GM23338 (cell line): Measurements from ENCODE around the gene CYP1A2. TPM values are rescaled to one million over a fixed set of nuclear protein-coding genes. Genes with fewer than 3 reads are reported as not detected.

Experiments used
- ATAC-seq: fragments of 200-7000 bp; cut with Tn5 transposase; 3 replicates; pipeline ENCODE4 v1.9.1; 2020
- DNase-seq: peaks from one replicate; pipeline ENCODE4 v3.0.0-alpha.2; 2015; ENCODE audit warnings: low spot score
- H2AFZ ChIP-seq: fragments of 200-600 bp; sonication (generic); 2 replicates; pipeline ENCODE4 v1.8.0; 2016; ENCODE audit warnings: antibody characterized with exemption, mild to moderate bottlenecking, moderate library complexity
- H3F3A ChIP-seq: fragments of 200-600 bp; sonication (generic); replicated peaks from 2 replicates; pipeline ENCODE4 v1.8.0; 2017; ENCODE audit warnings: antibody characterized with exemption, mixed run types, low read depth
- H3K27ac ChIP-seq: fragments of 200-600 bp; sonication (generic); 2 replicates; pipeline ENCODE4 v1.6.1; 2016; ENCODE audit warnings: low read depth
- H3K27me3 ChIP-seq: fragments of 200-600 bp; sonication (generic); 2 replicates; pipeline ENCODE4 v1.8.0; 2016; ENCODE audit warnings: mild to moderate bottlenecking, mixed run types, moderate library complexity; ENCODE audit not compliant: insufficient read depth
- H3K36me3 ChIP-seq: fragments of 200-600 bp; sonication (generic); 2 replicates; pipeline ENCODE4 v1.8.0; 2016; ENCODE audit warnings: mild to moderate bottlenecking; ENCODE audit not compliant: insufficient read depth
- H3K4me1 ChIP-seq: fragments of 200-600 bp; sonication (generic); 2 replicates; pipeline ENCODE4 v1.8.0; 2016; ENCODE audit warnings: mild to moderate bottlenecking, moderate library complexity; ENCODE audit not compliant: insufficient read depth
- H3K4me2 ChIP-seq: fragments of 200-600 bp; sonication (generic); 2 replicates; pipeline ENCODE4 v1.7.1; 2017; ENCODE audit warnings: mixed run types
- H3K4me3 ChIP-seq: fragments of 200-600 bp; sonication (generic); 2 replicates; pipeline ENCODE4 v1.6.1; 2016; ENCODE audit warnings: mixed run types
- H3K79me2 ChIP-seq: fragments of 200-600 bp; sonication (generic); replicated peaks from 2 replicates; pipeline ENCODE4 v1.8.0; 2017; ENCODE audit warnings: mild to moderate bottlenecking; ENCODE audit not compliant: insufficient read depth
- H3K9me2 ChIP-seq: fragments of 200-600 bp; sonication (generic); 2 replicates; pipeline ENCODE4 v1.8.0; 2017; ENCODE audit not compliant: insufficient read depth
- H4K20me1 ChIP-seq: fragments of 200-600 bp; sonication (generic); replicated peaks from 2 replicates; pipeline ENCODE4 v1.8.0; 2017; ENCODE audit warnings: mild to moderate bottlenecking; ENCODE audit not compliant: insufficient read depth
- H3K27ac Mint-ChIP-seq: 2 replicates; pipeline ENCODE4 v1.8.0; 2020; ENCODE audit warnings: inconsistent platforms, mild to moderate bottlenecking, moderate library complexity, mixed read lengths
- H3K27me3 Mint-ChIP-seq: 3 replicates; pipeline ENCODE4 v1.8.0; 2022; ENCODE audit warnings: low read depth, mild to moderate bottlenecking, moderate library complexity, mixed read lengths, inconsistent platforms; ENCODE audit not compliant: insufficient read depth, poor library complexity
- H3K36me3 Mint-ChIP-seq: 3 replicates; pipeline ENCODE4 v1.8.0; 2021; ENCODE audit warnings: low read depth, mild to moderate bottlenecking, inconsistent platforms, moderate library complexity, mixed read lengths
- H3K4me1 Mint-ChIP-seq: 3 replicates; pipeline ENCODE4 v1.8.0; 2020; ENCODE audit warnings: mild to moderate bottlenecking, inconsistent platforms, mixed read lengths
- H3K4me3 Mint-ChIP-seq: 3 replicates; pipeline ENCODE4 v1.8.0; 2021; ENCODE audit warnings: moderate library complexity, mild to moderate bottlenecking, inconsistent platforms, mixed read lengths
- H3K9me3 Mint-ChIP-seq: 3 replicates; pipeline ENCODE4 v1.8.0; 2020; ENCODE audit warnings: moderate library complexity, mild to moderate bottlenecking, inconsistent platforms, mixed read lengths
- NANOG ChIP-seq: IDR thresholded peaks from 2 replicates; pipeline ENCODE4 v1.6.1; 2016; ENCODE audit warnings: antibody characterized with exemption, borderline replicate concordance
- ZNF331 ChIP-seq: fragments of 250-450 bp; sonication (Bioruptor Pico); IDR thresholded peaks from 2 replicates; pipeline ENCODE4 v1.5.0; 2020; ENCODE audit warnings: low read depth, mild to moderate bottlenecking, moderate library complexity
- polyA plus RNA-seq: library from polyadenylated mRNA; unstranded; fragments of >200 nt; fragmentation: Nextera tagmentation; extraction: Ambion mirVana; gene quantifications from 2 replicates; pipeline ENCODE4 v1.2.1, GENCODE V29; 2016
- total RNA-seq: library from RNA; depleted of rRNA; stranded (reverse); fragments of >200 nt; shearing (Covaris generic); gene quantifications from 2 replicates; pipeline ENCODE4 v1.2.3, GENCODE V29; 2014
- TF ChIP-seq, protein P1 (sequence below): IDR thresholded peaks from 2 replicates; pipeline ENCODE4 v1.6.1; 2016; ENCODE audit warnings: antibody characterized with exemption
- TF ChIP-seq, protein P2 (sequence below), 2 experiments: fragments of 200-600 bp in 1 of 2; sonication (generic) in 1 of 2; conservative IDR thresholded peaks; 2 replicates each; pipeline versions ENCODE4 v1.5.1 to v1.6.1; 2016 to 2017; ENCODE audit warnings: antibody characterized with exemption in 2 of 2, low read depth in 2 of 2, mild to moderate bottlenecking in 2 of 2, moderate library complexity in 1 of 2

CYP1A2 gene
- total and polyA plus RNA-seq, 2 experiments from 2014 or later = not detected

GRCh38 chr15:74769463-74770025 lies 20.9 kb downstream of the CYP1A2 start:
- DNase-seq (no peak), ATAC-seq (no peak)
- Histone ChIP-seq H3K27me3 (no peaks in the 10 kb centered on the region), H2AFZ (no peak overlapping the region), H3K4me3 (no peak overlapping the region), H3F3A (0 out of 2 replicates have a peak, but pooled peaks cover 3% of the 10 kb centered on the region), H3K36me3 (no peaks in the 10 kb centered on the region), H3K4me2 (no peak overlapping the region), H3K9me2 (no peaks in the 10 kb centered on the region), H4K20me1 (no peaks in the 10 kb centered on the region), H3K4me1 (peaks cover 8% of the 10 kb centered on the region; the same call in 1 of the 2 replicates), H3K27ac (no peak overlapping the region), H3K79me2 (no peaks in the 10 kb centered on the region)
- Mint-ChIP-seq H3K27ac (no peak overlapping the region), H3K4me3 (no peak overlapping the region), H3K36me3 (no peaks in the 10 kb centered on the region), H3K4me1 (peaks cover 25% of the 10 kb centered on the region; the same call in 2 of the 3 replicates), H3K9me3 (no peaks in the 10 kb centered on the region), H3K27me3 (peaks cover 17% of the 10 kb centered on the region)
- TF ChIP-seq, protein P1, sequence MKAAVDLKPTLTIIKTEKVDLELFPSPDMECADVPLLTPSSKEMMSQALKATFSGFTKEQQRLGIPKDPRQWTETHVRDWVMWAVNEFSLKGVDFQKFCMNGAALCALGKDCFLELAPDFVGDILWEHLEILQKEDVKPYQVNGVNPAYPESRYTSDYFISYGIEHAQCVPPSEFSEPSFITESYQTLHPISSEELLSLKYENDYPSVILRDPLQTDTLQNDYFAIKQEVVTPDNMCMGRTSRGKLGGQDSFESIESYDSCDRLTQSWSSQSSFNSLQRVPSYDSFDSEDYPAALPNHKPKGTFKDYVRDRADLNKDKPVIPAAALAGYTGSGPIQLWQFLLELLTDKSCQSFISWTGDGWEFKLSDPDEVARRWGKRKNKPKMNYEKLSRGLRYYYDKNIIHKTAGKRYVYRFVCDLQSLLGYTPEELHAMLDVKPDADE = no peak
- TF ChIP-seq, protein P2, sequence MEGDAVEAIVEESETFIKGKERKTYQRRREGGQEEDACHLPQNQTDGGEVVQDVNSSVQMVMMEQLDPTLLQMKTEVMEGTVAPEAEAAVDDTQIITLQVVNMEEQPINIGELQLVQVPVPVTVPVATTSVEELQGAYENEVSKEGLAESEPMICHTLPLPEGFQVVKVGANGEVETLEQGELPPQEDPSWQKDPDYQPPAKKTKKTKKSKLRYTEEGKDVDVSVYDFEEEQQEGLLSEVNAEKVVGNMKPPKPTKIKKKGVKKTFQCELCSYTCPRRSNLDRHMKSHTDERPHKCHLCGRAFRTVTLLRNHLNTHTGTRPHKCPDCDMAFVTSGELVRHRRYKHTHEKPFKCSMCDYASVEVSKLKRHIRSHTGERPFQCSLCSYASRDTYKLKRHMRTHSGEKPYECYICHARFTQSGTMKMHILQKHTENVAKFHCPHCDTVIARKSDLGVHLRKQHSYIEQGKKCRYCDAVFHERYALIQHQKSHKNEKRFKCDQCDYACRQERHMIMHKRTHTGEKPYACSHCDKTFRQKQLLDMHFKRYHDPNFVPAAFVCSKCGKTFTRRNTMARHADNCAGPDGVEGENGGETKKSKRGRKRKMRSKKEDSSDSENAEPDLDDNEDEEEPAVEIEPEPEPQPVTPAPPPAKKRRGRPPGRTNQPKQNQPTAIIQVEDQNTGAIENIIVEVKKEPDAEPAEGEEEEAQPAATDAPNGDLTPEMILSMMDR (conservative IDR thresholded peaks at IDR 0.05; ENCODE audit: low read depth in 2 of 2) = no peak
- TF ChIP-seq ZNF331 = no peak
- TF ChIP-seq NANOG = no peak

DNA sequence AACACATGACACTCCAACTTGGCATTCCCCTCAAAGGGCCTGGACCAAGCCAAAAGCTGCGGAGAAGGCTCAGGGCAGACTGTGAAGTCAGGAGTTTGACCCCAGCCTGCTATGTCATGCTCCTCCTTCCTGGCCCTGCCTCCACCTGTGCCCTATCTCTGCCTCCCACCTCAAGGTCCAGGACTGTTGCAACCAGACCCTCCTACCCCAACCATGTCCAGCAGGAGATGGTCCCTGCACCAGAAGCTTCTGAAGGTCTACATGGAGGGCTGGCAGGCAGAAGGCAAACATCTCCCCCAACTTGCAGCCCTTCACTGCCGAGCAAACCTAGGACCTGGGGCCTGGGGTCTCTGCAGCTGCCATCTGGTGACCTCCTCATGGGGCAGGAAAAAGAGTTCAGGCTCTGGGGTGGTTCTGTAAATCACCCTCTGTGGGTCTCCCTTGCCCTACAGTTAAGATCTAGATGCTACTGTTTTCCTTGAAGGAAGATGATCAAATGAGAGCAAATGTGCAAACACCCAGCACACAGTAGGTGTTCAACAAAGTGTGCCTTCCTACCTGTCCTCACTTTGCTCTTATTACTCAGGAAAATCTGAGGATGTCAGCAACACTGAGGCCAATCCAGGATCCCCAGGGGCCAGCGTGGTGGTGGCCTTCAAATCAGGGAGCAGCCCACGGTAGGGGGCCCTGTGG lies 21.7 kb downstream of the CYP1A2 start:
- no peak overlapping the region for H3K27ac Mint-ChIP-seq
- Histone ChIP-seq H3K79me2 (no peaks in the 10 kb centered on the region), H3K36me3 (no peaks in the 10 kb centered on the region), H3K27me3 (no peaks in the 10 kb centered on the region), H3K4me1 (peaks cover 8% of the 10 kb centered on the region; the same call in 1 of the 2 replicates), H4K20me1 (no peaks in the 10 kb centered on the region), H3F3A (0 out of 2 replicates have a peak, but pooled peaks cover 3% of the 10 kb centered on the region), H2AFZ (peak overlapping the region; percentile 66; the same call in 1 of the 2 replicates), H3K4me3 (no peak overlapping the region), H3K4me2 (no peak overlapping the region), H3K9me2 (no peaks in the 10 kb centered on the region), H3K27ac (no peak overlapping the region)
- H3K4me3 Mint-ChIP-seq = no peak overlapping the region
- no peaks in the 10 kb centered on the region for H3K36me3 Mint-ChIP-seq
- no peak for ATAC-seq
- no peak for DNase-seq
- H3K9me3 Mint-ChIP-seq = no peaks in the 10 kb centered on the region
- peaks cover 17% of the 10 kb centered on the region for H3K27me3 Mint-ChIP-seq
- TF ChIP-seq, protein P1 = no peak
- H3K4me1 Mint-ChIP-seq = peaks cover 25% of the 10 kb centered on the region; the same call in 2 of the 3 replicates
